ENCODE results near the gene SLC6A1. TPM values are rescaled to one million over a fixed set of nuclear protein-coding genes. Genes with fewer than 3 reads are reported as not detected.

The SLC6A1 gene
- total RNA-seq, 1 donor from 2014 or later = 0.52 TPM

DNA sequence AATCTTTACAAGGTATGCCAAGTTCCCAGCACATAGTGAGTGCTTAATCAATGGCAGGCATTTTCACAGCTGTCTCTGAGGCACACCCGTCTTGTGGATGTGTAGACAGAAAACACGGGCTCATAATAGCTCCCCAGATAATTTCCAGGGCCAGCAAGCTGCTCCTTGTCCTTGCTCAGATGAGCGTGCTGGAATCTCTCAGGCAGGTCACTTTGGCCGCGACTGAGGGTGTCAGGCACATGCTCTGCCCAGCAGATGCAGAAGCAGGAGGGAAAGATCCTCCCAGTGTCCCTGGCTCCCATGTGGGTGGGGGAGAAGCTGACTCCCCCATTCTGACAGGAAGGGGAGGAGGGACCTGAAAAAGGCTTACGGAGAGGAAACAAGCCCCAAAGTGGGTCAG is 35.6 kb upstream of the SLC6A1 start:
- H3K27me3 ChIP-seq = no peaks in the 10 kb centered on the region
- no peaks in the 10 kb centered on the region for H3K9me3 ChIP-seq (ENCODE audit: low read depth)
- H4K20me1 ChIP-seq (ENCODE audit: low read depth) = no peaks in the 10 kb centered on the region
- H3K9me3 Mint-ChIP-seq = no peaks in the 10 kb centered on the region
- no peaks in the 10 kb centered on the region for H3K4me1 ChIP-seq
- H3K27ac Mint-ChIP-seq = no peak overlapping the region
- H3K27me3 Mint-ChIP-seq (ENCODE audit: insufficient read depth, low read depth) = peaks cover 8% of the 10 kb centered on the region
- H3K4me3 ChIP-seq = no peak overlapping the region
- H3K4me2 ChIP-seq = no peak overlapping the region
- no peak overlapping the region for H3K9ac ChIP-seq
- peak; percentile 15 for DNase-seq (ENCODE audit: low spot score)
- no peaks in the 10 kb centered on the region for H3K79me2 ChIP-seq (ENCODE audit: low read depth)
- H3F3A ChIP-seq (ENCODE audit: low read depth) = no peaks in the 10 kb centered on the region
- H3K36me3 ChIP-seq = no peaks in the 10 kb centered on the region
- peaks cover 24% of the 10 kb centered on the region for H3K4me1 Mint-ChIP-seq
- no peak overlapping the region for H3K27ac ChIP-seq
- TF ChIP-seq EZH2 (IDR thresholded peaks at IDR 0.05) = no peak
- TF ChIP-seq, protein P1, sequence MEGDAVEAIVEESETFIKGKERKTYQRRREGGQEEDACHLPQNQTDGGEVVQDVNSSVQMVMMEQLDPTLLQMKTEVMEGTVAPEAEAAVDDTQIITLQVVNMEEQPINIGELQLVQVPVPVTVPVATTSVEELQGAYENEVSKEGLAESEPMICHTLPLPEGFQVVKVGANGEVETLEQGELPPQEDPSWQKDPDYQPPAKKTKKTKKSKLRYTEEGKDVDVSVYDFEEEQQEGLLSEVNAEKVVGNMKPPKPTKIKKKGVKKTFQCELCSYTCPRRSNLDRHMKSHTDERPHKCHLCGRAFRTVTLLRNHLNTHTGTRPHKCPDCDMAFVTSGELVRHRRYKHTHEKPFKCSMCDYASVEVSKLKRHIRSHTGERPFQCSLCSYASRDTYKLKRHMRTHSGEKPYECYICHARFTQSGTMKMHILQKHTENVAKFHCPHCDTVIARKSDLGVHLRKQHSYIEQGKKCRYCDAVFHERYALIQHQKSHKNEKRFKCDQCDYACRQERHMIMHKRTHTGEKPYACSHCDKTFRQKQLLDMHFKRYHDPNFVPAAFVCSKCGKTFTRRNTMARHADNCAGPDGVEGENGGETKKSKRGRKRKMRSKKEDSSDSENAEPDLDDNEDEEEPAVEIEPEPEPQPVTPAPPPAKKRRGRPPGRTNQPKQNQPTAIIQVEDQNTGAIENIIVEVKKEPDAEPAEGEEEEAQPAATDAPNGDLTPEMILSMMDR (IDR thresholded peaks at IDR 0.05) = no peak
- no peak for TF ChIP-seq EZH2phosphoT487 (IDR thresholded peaks at IDR 0.05)
- H3K4me3 Mint-ChIP-seq = no peak overlapping the region
- no peaks in the 10 kb centered on the region for H3K36me3 Mint-ChIP-seq
- H2AFZ ChIP-seq (replicated peaks) = no peak overlapping the region

DNA sequence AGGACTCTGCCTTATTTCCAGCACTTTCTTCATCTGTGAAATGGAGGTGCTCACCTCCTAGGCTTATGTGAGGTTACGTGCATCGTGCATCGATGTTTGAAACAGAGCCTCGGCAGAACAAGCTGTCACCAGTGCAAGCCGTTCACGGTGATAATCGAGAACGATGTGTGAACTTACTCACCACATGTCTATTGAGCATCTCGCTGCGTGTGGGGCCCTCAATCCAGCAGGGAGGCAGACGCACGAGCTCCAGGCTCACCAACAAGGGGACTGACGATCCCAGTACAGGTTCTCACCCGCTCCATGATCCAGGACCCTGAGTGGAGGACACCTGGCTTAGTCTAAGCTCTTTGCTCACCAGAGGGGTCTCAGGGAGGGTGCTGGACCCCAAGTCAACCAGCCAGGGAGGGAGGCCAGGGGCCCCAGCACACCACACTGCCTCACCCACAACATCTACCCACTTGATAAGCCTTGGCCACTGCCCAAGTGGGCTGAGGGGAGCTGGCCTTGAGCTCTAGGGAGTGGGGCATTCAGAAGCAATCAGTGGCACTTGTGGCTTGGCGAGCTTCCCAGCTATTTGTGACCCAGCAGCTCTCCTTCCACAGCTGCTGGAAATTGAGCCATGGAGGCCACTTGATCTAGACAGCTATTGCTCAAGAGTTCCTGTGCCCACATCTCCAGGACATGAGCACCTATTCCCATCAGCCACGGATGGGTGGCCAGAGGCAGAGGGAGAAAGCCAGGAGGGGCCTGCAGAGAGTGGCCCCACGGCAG is 34.4 kb upstream of the SLC6A1 start:
- Mint-ChIP-seq H3K36me3 (no peaks in the 10 kb centered on the region), H3K27me3 (ENCODE audit: insufficient read depth, low read depth) (peaks cover 11% of the 10 kb centered on the region), H3K4me1 (peaks cover 33% of the 10 kb centered on the region), H3K9me3 (no peaks in the 10 kb centered on the region), H3K27ac (no peak overlapping the region), H3K4me3 (no peak overlapping the region)
- no peaks in the 10 kb centered on the region for H3K36me3 ChIP-seq
- H3K27me3 ChIP-seq = no peaks in the 10 kb centered on the region
- no peaks in the 10 kb centered on the region for H3K79me2 ChIP-seq (ENCODE audit: low read depth)
- no peak overlapping the region for H3K4me2 ChIP-seq
- H3K9me3 ChIP-seq (ENCODE audit: low read depth) = no peaks in the 10 kb centered on the region
- no peak for DNase-seq (ENCODE audit: low spot score)
- no peaks in the 10 kb centered on the region for H3F3A ChIP-seq (ENCODE audit: low read depth)
- no peak overlapping the region for H3K9ac ChIP-seq
- no peak overlapping the region for H3K27ac ChIP-seq
- H3K4me1 ChIP-seq = no peaks in the 10 kb centered on the region
- H3K4me3 ChIP-seq = no peak overlapping the region
- H2AFZ ChIP-seq (replicated peaks) = no peak overlapping the region
- no peaks in the 10 kb centered on the region for H4K20me1 ChIP-seq (ENCODE audit: low read depth)
- TF ChIP-seq, protein P1 (IDR thresholded peaks at IDR 0.05) = no peak
- TF ChIP-seq EZH2 (IDR thresholded peaks at IDR 0.05) = no peak
- TF ChIP-seq EZH2phosphoT487 (IDR thresholded peaks at IDR 0.05) = no peak

- Histone ChIP-seq H3K4me3 (no peak overlapping the region), H3F3A (ENCODE audit: low read depth) (no peaks in the 10 kb centered on the region), H2AFZ (replicated peaks) (no peak overlapping the region), H3K4me2 (no peak overlapping the region), H3K36me3 (no peaks in the 10 kb centered on the region), H3K9ac (no peak overlapping the region), H3K27me3 (peaks cover 4% of the 10 kb centered on the region), H3K27ac (no peak overlapping the region), H4K20me1 (ENCODE audit: low read depth) (peaks cover 10% of the 10 kb centered on the region), H3K79me2 (ENCODE audit: low read depth) (no peaks in the 10 kb centered on the region), H3K9me3 (ENCODE audit: low read depth) (no peaks in the 10 kb centered on the region), H3K4me1 (no peaks in the 10 kb centered on the region)
- Mint-ChIP-seq H3K27me3 (ENCODE audit: insufficient read depth, low read depth) (peaks cover 15% of the 10 kb centered on the region), H3K36me3 (no peaks in the 10 kb centered on the region), H3K27ac (no peak overlapping the region), H3K9me3 (peaks cover 2% of the 10 kb centered on the region), H3K4me1 (peaks cover 24% of the 10 kb centered on the region), H3K4me3 (no peak overlapping the region)
- TF ChIP-seq, protein P1 (IDR thresholded peaks at IDR 0.05) = no peak
- TF ChIP-seq EZH2 (IDR thresholded peaks at IDR 0.05) (no peak), EZH2phosphoT487 (IDR thresholded peaks at IDR 0.05) (no peak)
- no peak for DNase-seq (ENCODE audit: low spot score)
Observed at GRCh38 chr3:10960255-10960654, 32.3 kb upstream of the SLC6A1 start.
